SK-N-SH treated with all-trans-retinoic acid at 6 μM for 48 hours (cell line): Measurements from ENCODE around the gene BCAR1.

ENCODE experiments used
- ARNTL ChIP-seq: fragments of 450-650 bp; formaldehyde crosslinking; IDR thresholded peaks from 2 replicates; pipeline ENCODE4 v1.5.0; 2020; ENCODE audit warnings: low read depth, mild to moderate bottlenecking, moderate library complexity, borderline replicate concordance
- CREB5 ChIP-seq: fragments of 250-450 bp; sonication (Bioruptor Pico); IDR thresholded peaks from 2 replicates; pipeline ENCODE4 v1.5.1; 2020; ENCODE audit warnings: low read depth, mild to moderate bottlenecking, moderate library complexity
- PATZ1 ChIP-seq: fragments of 250-450 bp; sonication (Bioruptor Pico); IDR thresholded peaks from 2 replicates; pipeline ENCODE4 v1.8.0; 2020; ENCODE audit warnings: mild to moderate bottlenecking, moderate library complexity, borderline replicate concordance
- PPARA ChIP-seq: fragments of 250-450 bp; sonication (Bioruptor Pico); IDR thresholded peaks from 2 replicates; pipeline ENCODE4 v1.5.0; 2020; ENCODE audit warnings: mild to moderate bottlenecking, borderline replicate concordance
- TCF4 ChIP-seq: fragments of 250-450 bp; sonication (Bioruptor Pico); IDR thresholded peaks from 2 replicates; pipeline ENCODE4 v1.8.0; 2021; ENCODE audit warnings: mild to moderate bottlenecking, moderate library complexity, borderline replicate concordance
- TOX ChIP-seq: fragments of 250-450 bp; sonication (Bioruptor Pico); IDR thresholded peaks from 2 replicates; pipeline ENCODE4 v1.8.0; 2021; ENCODE audit warnings: mild to moderate bottlenecking, moderate library complexity, borderline replicate concordance
- ZFP3 ChIP-seq: fragments of 250-450 bp; sonication (Bioruptor Pico); IDR thresholded peaks from 2 replicates; pipeline ENCODE4 v1.5.0; 2020; ENCODE audit warnings: mild to moderate bottlenecking, moderate library complexity
- ZFP30 ChIP-seq: fragments of 450-650 bp; formaldehyde crosslinking; IDR thresholded peaks from 2 replicates; pipeline ENCODE4 v1.5.0; 2022; ENCODE audit warnings: mild to moderate bottlenecking, moderate library complexity
- ZNF70 ChIP-seq: fragments of 450-650 bp; formaldehyde crosslinking; IDR thresholded peaks from 2 replicates; pipeline ENCODE4 v1.5.0; 2020; ENCODE audit warnings: mild to moderate bottlenecking, moderate library complexity
- TF ChIP-seq, protein P1 (sequence below): fragments of 250-450 bp; sonication (Bioruptor Pico); IDR thresholded peaks from 2 replicates; pipeline ENCODE4 v1.8.0; 2021; ENCODE audit warnings: low read depth, mild to moderate bottlenecking, moderate library complexity, borderline replicate concordance

DNA sequence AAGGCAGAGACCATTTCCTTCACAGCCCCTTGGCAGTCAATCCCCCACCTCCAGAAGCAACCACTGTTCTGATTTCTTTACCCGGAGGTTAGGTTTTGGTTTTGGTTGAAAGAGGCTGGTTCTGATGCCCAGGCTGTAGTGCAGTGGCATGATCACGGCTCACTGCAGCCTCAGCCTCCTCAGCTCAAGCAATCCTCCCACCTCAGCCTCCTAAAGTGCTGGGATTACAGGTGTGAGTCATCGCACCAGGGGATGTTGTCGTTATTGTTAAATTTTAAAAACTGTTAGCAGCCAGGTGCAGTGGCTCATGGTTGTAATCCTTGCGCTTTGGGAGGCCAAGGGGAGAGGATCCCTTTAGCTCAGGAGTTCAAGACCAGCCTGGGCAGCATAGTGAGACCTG, 41.5 kb downstream of the BCAR1 start:
- TF ChIP-seq ZFP30 (CRISPR knock-in tag), result no peak
- TF ChIP-seq ZFP3, result no peak
- no peak for TF ChIP-seq PPARA
- TF ChIP-seq ARNTL (CRISPR knock-in tag), result no peak
- no peak for TF ChIP-seq ZNF70
- no peak for TF ChIP-seq PATZ1 (CRISPR knock-in tag)
- TF ChIP-seq TCF4 (CRISPR knock-in tag), result no peak
- no peak for TF ChIP-seq CREB5 (CRISPR knock-in tag)
- no peak for TF ChIP-seq TOX
- TF ChIP-seq, protein P1, sequence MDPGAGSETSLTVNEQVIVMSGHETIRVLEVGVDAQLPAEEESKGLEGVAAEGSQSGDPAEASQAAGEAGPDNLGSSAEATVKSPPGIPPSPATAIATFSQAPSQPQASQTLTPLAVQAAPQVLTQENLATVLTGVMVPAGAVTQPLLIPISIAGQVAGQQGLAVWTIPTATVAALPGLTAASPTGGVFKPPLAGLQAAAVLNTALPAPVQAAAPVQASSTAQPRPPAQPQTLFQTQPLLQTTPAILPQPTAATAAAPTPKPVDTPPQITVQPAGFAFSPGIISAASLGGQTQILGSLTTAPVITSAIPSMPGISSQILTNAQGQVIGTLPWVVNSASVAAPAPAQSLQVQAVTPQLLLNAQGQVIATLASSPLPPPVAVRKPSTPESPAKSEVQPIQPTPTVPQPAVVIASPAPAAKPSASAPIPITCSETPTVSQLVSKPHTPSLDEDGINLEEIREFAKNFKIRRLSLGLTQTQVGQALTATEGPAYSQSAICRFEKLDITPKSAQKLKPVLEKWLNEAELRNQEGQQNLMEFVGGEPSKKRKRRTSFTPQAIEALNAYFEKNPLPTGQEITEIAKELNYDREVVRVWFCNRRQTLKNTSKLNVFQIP (CRISPR knock-in tag), result no peak
